Stomach (tissue), 4 donors: ENCODE data around the gene KLF18.

ENCODE experiments used
- EP300 ChIP-seq: sonication (generic); formaldehyde crosslinking; IDR thresholded peaks from one replicate; pipeline ENCODE4 v1.6.1; 2017; ENCODE audit warnings: antibody characterized with exemption
- TF ChIP-seq, protein P1 (sequence below), 7 experiments: fragments of 450-650 bp in 4 of 7; fragments of 200-600 bp in 3 of 7; sonication (generic) in 3 of 7; IDR thresholded peaks; one replicate each; pipeline ENCODE4 v1.5.1; 2016 to 2019; ENCODE audit warnings: antibody characterized with exemption in 7 of 7, control low read depth in 2 of 7, mild to moderate bottlenecking in 1 of 7

DNA sequence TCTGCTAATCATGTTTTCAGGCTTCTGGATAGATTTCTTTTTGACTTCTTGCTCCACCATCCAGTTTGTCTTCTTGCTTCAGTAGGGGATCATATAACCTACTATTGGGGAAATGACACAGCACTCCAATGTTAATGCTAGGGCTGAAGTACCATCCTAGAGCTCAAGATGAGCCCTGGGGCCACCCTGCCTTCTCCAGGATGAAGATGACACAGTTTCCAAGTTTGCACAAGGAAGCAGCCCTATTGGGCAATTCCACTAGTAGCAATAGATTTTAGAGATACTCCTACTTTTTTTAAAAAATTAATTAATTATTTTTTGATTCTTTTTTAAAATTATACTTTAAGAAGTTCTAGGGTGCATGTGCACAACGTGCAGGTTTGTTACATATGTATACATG is 11.3 kb upstream of the KLF18 start:
- TF ChIP-seq, protein P1, sequence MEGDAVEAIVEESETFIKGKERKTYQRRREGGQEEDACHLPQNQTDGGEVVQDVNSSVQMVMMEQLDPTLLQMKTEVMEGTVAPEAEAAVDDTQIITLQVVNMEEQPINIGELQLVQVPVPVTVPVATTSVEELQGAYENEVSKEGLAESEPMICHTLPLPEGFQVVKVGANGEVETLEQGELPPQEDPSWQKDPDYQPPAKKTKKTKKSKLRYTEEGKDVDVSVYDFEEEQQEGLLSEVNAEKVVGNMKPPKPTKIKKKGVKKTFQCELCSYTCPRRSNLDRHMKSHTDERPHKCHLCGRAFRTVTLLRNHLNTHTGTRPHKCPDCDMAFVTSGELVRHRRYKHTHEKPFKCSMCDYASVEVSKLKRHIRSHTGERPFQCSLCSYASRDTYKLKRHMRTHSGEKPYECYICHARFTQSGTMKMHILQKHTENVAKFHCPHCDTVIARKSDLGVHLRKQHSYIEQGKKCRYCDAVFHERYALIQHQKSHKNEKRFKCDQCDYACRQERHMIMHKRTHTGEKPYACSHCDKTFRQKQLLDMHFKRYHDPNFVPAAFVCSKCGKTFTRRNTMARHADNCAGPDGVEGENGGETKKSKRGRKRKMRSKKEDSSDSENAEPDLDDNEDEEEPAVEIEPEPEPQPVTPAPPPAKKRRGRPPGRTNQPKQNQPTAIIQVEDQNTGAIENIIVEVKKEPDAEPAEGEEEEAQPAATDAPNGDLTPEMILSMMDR (IDR thresholded peaks at IDR 0.05) = no peak
- TF ChIP-seq EP300 = no peak
